Measurements from ENCODE around the gene MIPOL1.
"Not testable (repeated sequence)": the region's sequence is repeated elsewhere in the genome, so short reads cannot be mapped to it uniquely, and the experiment has no call there.

MIPOL1 gene

GRCh38 chr14:37406095-37406494 is 208.4 kb downstream of the MIPOL1 start:
- DNase-seq, result no peak

DNA sequence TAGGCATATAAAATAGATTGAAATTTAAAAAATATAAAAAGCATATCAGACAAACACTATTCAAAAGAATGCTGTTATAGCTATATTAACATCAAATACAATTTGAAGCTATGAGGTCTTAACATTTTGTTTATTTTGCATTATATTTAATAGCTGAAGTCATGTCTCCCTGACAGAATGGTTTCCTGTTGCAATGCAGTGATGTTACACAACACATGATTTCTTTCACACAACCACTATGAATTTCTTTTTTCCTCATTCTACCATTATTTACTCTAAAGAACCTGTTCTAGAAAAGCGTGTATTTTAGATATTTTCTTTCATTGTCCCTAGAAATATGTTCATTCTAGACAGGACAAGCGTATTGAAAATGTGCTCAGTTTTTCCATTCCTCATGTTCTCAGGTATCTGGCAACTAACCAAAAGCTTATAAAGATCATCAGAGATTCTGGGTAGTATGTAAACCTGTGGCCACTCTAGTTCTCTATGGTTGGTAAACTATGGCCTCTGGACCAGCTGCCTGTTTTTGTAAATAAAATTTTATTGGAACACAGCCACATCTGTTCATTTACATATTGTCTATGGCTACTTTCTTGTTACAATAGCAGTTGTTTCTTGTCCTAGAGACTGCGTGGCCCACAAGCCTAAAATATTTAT is 213.5 kb downstream of the MIPOL1 start:
- DNase-seq, result no peak

GRCh38 chr14:37413050-37413449 is 215.3 kb downstream of the MIPOL1 start:
- DNase-seq, result no peak

GRCh38 chr14:37413504-37414003 is 215.8 kb downstream of the MIPOL1 start:
- no peak for DNase-seq

GRCh38 chr14:37416264-37416663 is 218.5 kb downstream of the MIPOL1 start:
- no peak for DNase-seq

GRCh38 chr14:37417151-37417550 is 219.4 kb downstream of the MIPOL1 start:
- DNase-seq, result no peak

- no peak for DNase-seq
Observed at GRCh38 chr14:37417833-37418232, 220.1 kb downstream of the MIPOL1 start.

GRCh38 chr14:37420622-37421021 is 222.9 kb downstream of the MIPOL1 start:
- DNase-seq, result no peak

- no peak for DNase-seq
Observed at GRCh38 chr14:37422319-37422718, 224.6 kb downstream of the MIPOL1 start.

DNA sequence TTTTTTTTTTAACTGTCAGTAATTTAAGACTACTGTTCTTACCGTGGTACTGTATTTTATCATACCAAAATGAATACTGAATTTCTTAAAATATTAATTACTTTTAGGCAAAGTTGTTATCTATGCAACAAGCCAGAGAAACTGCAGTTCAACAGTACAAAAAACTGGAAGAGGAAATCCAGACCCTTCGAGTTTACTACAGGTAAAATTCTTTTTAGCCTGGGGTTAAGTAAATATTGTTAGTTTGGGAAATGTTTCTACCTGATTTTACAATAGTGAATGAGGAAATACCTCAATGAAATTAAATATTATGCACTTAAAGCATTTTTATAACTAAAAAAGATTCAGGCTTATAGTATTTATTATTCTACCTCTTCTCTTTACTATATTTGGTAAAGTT is 225.0 kb downstream of the MIPOL1 start:
- no peak for DNase-seq

DNA sequence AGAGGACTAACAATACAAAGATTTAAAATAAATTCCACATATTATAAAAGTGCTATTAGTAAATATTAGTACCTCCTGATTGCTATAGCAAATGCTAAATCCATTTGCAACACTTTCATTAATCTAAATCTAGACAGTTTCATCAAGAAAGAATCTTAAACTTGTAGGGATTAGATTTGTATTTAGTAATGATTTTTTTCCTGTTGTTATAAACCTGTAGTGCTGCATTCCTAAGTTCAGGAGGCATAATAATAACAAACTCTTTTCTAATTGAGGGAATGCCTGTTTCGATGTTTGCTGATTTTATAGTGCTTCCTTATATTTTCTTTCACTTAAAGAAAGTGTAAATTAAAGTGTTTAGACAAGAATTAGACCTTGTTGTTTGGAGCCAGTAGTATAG is 231.2 kb downstream of the MIPOL1 start:
- no peak for DNase-seq

- DNase-seq, result no peak
Observed at GRCh38 chr14:37429618-37430017, 231.9 kb downstream of the MIPOL1 start.

DNA sequence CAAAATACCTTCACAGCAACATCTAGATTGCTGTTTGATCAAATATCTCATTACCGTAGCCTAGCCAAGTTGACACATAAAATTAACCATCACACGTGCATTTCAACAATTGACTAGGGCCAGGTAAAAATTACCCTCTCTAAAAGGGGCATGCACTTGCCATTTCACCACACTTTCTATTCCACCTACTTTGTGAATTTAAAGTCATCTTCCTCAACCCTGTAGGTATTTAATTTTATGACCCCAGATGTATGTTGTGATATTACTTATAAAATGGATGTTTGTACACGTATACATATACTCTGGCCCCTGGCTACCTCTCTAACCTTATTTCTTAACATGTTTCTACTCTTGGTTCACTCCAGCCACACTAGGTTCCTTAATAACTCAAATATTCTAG is 237.1 kb downstream of the MIPOL1 start:
- no peak for DNase-seq

DNA sequence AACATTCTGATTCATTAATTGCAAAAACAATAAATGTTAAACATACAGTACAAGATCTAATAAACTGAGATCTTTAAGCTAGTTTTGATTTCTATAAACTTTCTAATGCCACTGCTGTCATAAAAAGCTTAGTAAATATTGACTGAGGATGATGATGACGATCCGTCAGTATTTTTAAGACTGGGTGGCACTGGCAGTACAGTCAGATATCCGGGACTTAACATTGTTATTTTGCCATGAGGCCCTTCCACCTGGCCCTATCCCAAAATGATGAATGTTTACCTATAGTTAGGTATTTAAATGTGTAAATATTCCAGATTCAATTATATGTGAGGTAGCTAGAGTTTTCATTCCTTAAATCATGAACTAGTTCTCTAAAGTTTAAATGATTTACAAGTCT is 238.8 kb downstream of the MIPOL1 start:
- DNase-seq, result no peak

- DNase-seq, result no peak
Observed at GRCh38 chr14:37437490-37437889, 239.8 kb downstream of the MIPOL1 start.

GRCh38 chr14:37438444-37438843 is 240.7 kb downstream of the MIPOL1 start:
- DNase-seq, result no peak

GRCh38 chr14:37443461-37443860 is 245.7 kb downstream of the MIPOL1 start:
- DNase-seq, result no peak

DNA sequence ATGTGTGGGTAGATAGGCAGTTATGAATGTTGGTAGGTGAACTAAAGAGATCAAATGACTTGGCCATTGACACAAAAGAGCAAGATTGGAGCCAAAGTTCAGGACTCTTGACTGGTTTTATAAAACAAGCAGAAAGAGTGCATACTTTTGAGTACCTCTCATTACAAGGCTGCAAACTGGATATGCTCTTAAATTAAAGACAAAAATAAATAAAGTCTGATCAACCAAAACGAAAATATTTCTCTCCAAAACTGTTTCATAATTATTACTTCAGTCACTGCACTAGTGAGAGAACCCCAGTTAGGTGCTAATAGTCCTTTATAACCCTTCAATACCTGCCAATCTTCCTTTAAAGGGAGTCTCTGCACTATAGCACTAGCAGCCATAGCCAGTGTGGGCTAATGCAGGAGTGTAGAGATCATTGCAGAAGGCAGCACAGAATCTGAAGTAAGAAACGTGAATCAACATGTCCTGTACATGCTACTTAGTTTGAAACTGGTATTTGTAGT is 250.2 kb downstream of the MIPOL1 start:
- DNase-seq, result no peak

DNA sequence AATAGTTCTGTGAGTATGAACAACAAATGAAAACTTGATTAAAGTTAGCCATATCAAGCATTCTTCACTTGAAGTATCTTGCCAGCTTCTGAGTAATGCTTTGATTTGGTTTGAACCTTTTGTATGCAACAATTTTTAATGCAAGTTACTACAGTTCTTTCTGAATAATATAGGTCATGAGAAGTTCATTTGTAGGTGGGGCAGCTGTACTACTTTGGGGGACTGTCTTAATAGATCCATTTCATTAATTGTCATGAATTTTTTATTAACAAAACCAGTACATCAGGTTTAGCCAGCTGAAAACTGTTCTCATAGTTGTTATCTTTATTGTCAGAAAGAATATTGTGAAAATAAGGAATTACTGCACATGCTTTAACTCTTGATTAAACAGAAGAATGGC is 254.6 kb downstream of the MIPOL1 start:
- DNase-seq, result no peak

DNA sequence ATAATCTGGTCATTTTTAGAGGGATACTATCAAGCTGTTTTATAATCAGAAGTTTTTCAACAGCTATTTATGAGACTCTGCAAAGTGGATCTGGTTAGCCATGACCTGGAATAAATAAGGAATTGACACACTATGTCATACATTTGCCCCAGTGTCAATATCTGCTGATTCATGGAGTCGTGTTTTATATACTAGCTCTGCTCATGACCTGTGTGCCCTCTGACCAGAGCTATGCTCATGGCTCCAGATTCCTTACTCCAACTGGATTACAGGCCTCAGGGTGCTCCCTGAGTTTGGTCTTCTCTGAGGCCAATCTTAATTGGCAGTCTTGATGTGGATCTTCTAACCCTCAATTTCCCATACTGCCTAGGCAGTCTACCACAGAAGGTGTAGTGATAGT is 256.2 kb downstream of the MIPOL1 start:
- DNase-seq, result no peak

- DNase-seq, result no peak
Observed at GRCh38 chr14:37457334-37457733, 259.6 kb downstream of the MIPOL1 start.

- not testable (repeated sequence) for DNase-seq
Observed at GRCh38 chr14:37462426-37462825, 264.7 kb downstream of the MIPOL1 start.

DNA sequence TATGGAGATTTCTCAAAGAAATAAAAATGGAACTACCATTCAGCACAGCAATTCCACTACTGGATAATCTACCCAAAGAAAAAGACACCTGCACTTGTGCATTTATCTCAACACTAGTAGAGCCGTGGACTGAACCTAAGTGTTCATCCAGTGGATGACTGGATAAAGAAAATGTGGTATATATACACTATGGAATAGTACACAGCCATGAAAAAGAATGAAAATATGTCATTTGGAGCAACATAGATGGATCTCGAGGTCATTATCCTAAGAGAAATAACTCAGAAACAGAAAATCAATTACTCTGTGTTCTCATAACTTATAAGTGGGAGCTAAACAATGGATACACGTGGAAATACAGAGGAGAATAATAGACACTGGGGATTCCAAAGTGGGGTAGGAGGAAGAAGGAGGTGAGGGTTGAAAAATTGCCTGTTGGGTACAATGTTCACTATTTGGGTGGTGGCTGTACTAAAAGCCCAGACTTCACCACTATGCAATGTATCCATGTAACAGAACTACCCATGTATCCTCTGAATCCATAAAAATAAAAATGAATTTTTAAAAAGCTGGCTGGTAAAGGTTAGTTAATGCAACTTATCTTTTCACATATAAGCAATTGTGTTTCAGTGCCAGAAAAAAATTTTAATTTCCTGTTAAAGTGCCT is 266.6 kb downstream of the MIPOL1 start:
- DNase-seq, result no peak

DNA sequence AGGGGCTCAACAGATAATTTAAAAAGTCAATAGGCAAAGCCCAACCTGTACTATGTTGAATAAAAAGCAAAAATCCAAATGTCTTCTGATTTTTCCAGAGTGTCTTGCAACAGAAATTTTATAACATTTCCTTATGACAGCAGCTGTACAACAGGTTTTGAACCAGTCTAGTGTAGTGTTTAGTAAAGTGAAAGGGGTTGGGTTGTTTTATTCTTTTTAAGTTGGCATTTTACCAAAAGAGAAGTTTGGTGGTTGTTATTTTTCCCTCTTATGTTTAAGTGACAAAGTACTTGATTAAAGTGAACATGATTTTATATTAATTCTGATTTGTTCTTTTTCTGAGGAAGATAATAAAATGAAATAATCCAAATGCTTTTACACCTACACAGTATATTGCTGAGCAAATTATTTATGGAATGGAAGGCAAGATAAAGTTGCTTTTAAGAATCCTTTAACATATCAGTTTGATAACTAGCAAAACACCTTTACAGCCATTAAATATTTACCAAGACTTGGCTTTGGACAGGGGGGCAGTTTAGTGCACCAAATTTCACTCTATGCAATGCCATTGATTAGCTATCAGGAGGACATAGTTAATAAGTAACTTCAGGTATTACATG is 268.4 kb downstream of the MIPOL1 start:
- DNase-seq, result no peak

Measured in hematopoietic multipotent progenitor cell treated with erythropoietin and hydrocortisone succinate and interleukin-3 and kit ligand, for 8 days (in vitro differentiated cells).